NB4 (cell line): Measurements from ENCODE around the gene SNRPD2.

Experiments used
- MAX ChIP-seq: IDR thresholded peaks from 2 replicates; pipeline ENCODE4 v1.6.1; 2011; ENCODE audit warnings: low read depth, low read length
- POLR2A ChIP-seq: IDR thresholded peaks from 2 replicates; pipeline ENCODE4 v1.6.1; 2011; ENCODE audit warnings: mild to moderate bottlenecking; ENCODE audit not compliant: insufficient read length; ENCODE audit errors: extremely low read depth
- TF ChIP-seq, protein P1 (sequence below): IDR thresholded peaks from one replicate; pipeline ENCODE4 v1.5.1; 2012; ENCODE audit warnings: low read depth, low read length

- TF ChIP-seq, protein P1, sequence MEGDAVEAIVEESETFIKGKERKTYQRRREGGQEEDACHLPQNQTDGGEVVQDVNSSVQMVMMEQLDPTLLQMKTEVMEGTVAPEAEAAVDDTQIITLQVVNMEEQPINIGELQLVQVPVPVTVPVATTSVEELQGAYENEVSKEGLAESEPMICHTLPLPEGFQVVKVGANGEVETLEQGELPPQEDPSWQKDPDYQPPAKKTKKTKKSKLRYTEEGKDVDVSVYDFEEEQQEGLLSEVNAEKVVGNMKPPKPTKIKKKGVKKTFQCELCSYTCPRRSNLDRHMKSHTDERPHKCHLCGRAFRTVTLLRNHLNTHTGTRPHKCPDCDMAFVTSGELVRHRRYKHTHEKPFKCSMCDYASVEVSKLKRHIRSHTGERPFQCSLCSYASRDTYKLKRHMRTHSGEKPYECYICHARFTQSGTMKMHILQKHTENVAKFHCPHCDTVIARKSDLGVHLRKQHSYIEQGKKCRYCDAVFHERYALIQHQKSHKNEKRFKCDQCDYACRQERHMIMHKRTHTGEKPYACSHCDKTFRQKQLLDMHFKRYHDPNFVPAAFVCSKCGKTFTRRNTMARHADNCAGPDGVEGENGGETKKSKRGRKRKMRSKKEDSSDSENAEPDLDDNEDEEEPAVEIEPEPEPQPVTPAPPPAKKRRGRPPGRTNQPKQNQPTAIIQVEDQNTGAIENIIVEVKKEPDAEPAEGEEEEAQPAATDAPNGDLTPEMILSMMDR: no peak
- no peak for TF ChIP-seq MAX
- TF ChIP-seq POLR2A: no peak
Observed at GRCh38 chr19:45701676-45702075, 9.9 kb upstream of the SNRPD2 start.
